GM06990 (cell line): ENCODE measurements around the gene HSPG2.
"Not testable (repeated sequence)": the region's sequence is repeated elsewhere in the genome, so short reads cannot be mapped to it uniquely, and the experiment has no call there.

Source experiments
- DNase-seq: peaks from one replicate; pipeline ENCODE4 v3.0.0-alpha.2; 2011; ENCODE audit not compliant: insufficient read length; ENCODE audit errors: extremely low read depth
- H3K27me3 ChIP-seq: replicated peaks from 2 replicates; pipeline ENCODE4 v1.6.0; 2011; ENCODE audit warnings: low read length; ENCODE audit not compliant: control insufficient read depth, insufficient read depth
- H3K36me3 ChIP-seq: 2 replicates; pipeline ENCODE4 v1.5.1; 2011; ENCODE audit warnings: low read length; ENCODE audit not compliant: control insufficient read depth, insufficient read depth
- H3K4me3 ChIP-seq: replicated peaks from 2 replicates; pipeline ENCODE4 v1.5.1; 2011; ENCODE audit warnings: low read depth, mild to moderate bottlenecking, control low read depth, low read length
- TF ChIP-seq, protein P1 (sequence below): IDR thresholded peaks from 2 replicates; pipeline ENCODE4 v1.5.1; 2011; ENCODE audit warnings: low read length, control low read depth, mild to moderate bottlenecking, inconsistent platforms; ENCODE audit not compliant: insufficient read depth, poor library complexity, severe bottlenecking

HSPG2 gene

DNA sequence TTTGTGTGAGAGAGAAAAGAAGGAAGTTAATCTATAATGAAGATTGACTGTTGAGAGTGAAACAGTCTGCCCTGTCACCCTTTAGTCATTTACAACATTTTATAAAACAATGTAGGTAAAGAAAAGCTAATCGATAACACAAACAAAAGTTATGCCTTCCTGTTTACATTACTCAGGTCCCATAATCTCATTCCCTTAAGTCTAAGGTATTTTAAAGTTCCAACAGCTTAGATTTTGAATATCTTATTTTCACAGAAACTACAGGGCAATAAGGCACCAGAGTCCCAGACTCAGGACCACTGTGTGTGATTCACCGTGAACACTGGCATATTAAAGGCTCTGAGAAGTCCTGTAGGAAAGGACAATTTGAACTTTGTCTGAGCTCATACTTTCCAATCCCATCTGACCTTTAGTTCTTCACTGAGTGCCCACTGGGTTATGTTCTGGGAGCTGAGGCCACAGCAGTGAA, 35.9 kb upstream of the HSPG2 start:
- H3K36me3 ChIP-seq, DNase-seq, H3K27me3 ChIP-seq, H3K4me3 ChIP-seq: not testable (repeated sequence)

GRCh38 chr1:21970523-21970922, 33.4 kb upstream of the HSPG2 start:
- H3K4me3 ChIP-seq, DNase-seq, H3K27me3 ChIP-seq, H3K36me3 ChIP-seq: not testable (repeated sequence)

- DNase-seq, H3K27me3 ChIP-seq, H3K4me3 ChIP-seq, H3K36me3 ChIP-seq: not testable (repeated sequence)
Observed at GRCh38 chr1:21969066-21969465, 32.0 kb upstream of the HSPG2 start.

- not testable (repeated sequence) for DNase-seq, H3K27me3 ChIP-seq, H3K36me3 ChIP-seq, H3K4me3 ChIP-seq
Observed at GRCh38 chr1:21967216-21967615, 30.1 kb upstream of the HSPG2 start.

DNA sequence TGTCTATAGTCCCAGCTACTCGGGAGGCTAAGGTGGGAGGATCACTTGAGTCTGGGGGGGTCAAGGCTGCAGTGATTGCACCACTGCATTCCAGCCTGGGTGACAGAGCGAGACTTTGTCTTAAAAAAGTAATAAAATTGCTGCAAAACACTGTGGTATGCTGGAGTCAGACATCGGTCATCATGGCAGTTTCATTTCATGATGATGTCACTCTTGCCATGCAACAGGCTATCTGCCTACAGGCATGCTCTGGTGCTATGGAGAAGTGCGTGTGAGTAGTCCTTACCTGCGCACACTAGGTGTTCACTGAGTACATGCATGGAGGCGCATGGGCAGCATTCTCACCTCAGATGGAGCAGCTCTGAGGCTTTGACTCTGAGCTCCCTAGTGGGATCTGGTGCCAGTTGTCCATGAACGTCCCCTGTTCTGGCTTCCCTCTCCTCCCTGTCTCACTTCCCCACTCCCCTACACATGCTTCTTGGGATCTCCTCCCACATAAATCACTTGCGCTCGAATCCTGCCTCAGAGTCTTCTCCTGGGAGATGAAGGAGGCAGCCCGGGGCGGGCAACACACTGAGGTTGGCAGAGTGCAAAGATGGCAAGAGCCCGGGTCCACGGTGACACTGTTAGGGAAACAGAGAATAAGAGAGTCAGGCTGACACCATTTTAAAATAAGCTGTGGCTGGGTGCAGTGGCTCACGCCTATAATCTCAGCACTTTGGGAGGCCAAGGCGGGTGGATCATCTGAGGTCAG, 29.3 kb upstream of the HSPG2 start:
- Histone ChIP-seq H3K4me3 (no peak overlapping the region), H3K27me3 (peaks cover 1% of the 10 kb centered on the region; the same call in 1 of the 2 replicates), H3K36me3 (no peaks in the 10 kb centered on the region)
- TF ChIP-seq, protein P1, sequence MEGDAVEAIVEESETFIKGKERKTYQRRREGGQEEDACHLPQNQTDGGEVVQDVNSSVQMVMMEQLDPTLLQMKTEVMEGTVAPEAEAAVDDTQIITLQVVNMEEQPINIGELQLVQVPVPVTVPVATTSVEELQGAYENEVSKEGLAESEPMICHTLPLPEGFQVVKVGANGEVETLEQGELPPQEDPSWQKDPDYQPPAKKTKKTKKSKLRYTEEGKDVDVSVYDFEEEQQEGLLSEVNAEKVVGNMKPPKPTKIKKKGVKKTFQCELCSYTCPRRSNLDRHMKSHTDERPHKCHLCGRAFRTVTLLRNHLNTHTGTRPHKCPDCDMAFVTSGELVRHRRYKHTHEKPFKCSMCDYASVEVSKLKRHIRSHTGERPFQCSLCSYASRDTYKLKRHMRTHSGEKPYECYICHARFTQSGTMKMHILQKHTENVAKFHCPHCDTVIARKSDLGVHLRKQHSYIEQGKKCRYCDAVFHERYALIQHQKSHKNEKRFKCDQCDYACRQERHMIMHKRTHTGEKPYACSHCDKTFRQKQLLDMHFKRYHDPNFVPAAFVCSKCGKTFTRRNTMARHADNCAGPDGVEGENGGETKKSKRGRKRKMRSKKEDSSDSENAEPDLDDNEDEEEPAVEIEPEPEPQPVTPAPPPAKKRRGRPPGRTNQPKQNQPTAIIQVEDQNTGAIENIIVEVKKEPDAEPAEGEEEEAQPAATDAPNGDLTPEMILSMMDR = no peak
- DNase-seq = no peak

DNA sequence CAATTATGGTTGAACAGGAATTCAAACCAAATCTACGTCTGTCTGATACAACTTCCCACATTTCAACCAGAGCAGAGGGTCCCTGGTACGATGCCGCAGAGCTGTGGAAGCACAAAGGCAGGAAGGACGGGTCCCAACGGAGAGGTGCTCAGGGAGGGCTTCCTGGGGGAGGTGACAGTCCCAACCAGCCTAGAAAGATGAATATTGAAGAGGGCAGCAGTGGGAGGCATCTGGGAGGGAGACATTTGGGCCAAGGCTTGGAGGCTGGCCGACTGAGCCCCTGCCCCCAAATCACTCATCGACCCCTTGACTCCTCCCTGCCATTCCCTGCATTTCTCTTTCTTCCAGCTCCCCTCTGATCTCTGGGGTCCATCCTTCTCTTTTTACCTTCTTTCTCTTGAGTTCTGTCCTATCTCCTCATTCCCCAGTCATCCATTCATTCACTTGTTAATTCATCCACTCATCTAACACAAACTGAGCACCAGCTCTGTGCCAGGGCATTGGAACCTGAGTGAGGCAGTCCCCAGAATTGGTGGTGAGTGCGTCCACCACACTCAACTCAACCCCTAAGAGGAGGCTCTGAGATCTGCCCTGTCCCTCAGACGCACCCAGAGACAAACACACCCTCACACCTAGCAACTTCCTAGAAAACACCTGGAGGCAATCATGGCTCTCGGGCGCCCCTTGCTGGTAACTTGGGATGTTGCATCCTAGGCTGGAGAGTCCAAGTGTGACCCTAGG, 26.5 kb upstream of the HSPG2 start:
- Histone ChIP-seq H3K4me3 (no peak overlapping the region), H3K36me3 (no peaks in the 10 kb centered on the region), H3K27me3 (peaks cover 1% of the 10 kb centered on the region; the same call in 1 of the 2 replicates)
- TF ChIP-seq, protein P1 = peak; percentile 83
- DNase-seq = peak; percentile 41

DNA sequence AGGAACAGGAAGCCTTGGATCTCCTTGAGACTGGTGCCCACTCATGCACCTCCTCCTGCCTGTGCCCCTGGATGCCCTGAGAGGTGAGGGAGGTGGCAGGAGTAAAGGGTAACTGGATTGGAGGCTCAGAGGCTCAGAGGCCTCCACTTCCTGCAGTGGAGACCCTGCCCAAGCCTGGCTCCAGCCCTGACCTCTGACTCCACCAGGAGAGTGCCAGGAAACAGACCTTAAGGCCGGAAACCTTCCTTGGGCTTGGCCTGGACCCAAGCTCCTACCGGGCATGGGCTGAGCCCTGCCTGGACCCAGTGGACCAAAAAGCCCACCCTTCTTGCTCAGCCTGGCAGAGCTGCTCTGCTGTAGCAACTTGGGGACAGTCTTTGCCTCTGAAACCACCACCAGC, 24.7 kb upstream of the HSPG2 start:
- no peak for DNase-seq
- TF ChIP-seq, protein P1 = no peak
- Histone ChIP-seq H3K36me3 (no peaks in the 10 kb centered on the region), H3K4me3 (no peak overlapping the region), H3K27me3 (peaks cover 1% of the 10 kb centered on the region; the same call in 1 of the 2 replicates)
